ENCODE results near the gene ENTR1. TPM values are rescaled to one million over a fixed set of nuclear protein-coding genes. Genes with fewer than 3 reads are reported as not detected.

Gene ENTR1
- total RNA-seq, 1 donor, result 36.3 TPM

DNA sequence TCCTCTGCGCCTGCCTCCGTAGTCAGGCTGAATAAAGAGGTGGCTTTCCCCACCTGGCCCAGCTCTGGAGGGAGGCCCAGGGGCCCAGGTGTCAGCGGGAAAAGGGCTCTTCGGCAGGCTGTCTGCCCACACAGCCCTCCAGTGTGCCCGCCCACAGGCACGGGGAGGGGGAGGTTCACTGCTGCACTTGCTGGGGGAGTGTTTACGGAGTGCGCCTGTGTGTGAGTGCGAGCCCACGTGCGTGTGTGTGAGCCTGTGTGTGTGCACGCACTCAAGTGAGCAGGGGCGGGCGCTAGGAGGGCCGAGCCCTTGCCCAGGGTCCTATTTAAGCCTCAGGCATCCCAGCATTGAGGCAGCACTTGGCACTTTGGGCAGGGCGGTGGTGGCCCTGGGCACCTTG, 57.7 kb downstream of the ENTR1 start:
- DNase-seq (ENCODE audit: low read depth), result no peak
- TF ChIP-seq CTCF (IDR thresholded peaks at IDR 0.05; ENCODE audit: insufficient read depth, low read length), result no peak
- no peak overlapping the region for H3K4me3 ChIP-seq (ENCODE audit: low read depth, low read length)

Other genes starting within 250 kb of the ENTR1 start
- not detected in 2 replicates for gene LHX3, start 205.5 kb downstream of the ENTR1 start, total RNA-seq (ENCODE audit: low replicate concordance)
- gene QSOX2, start 164.8 kb downstream of the ENTR1 start, total RNA-seq (ENCODE audit: low replicate concordance), result 7.1 and 9.2 TPM in 2 replicates
- under 0.01 TPM in 1 of 2 replicates, not detected in the other for gene CCDC187, start 106.5 kb downstream of the ENTR1 start, total RNA-seq (ENCODE audit: low replicate concordance)
- 25.9 and 48.5 TPM in 2 replicates for gene GPSM1, start 83.1 kb downstream of the ENTR1 start, total RNA-seq (ENCODE audit: low replicate concordance)
- 5.2 and 6.1 TPM in 2 replicates for gene DNLZ, start 46.9 kb downstream of the ENTR1 start, total RNA-seq (ENCODE audit: low replicate concordance)
- gene CARD9, start 36.9 kb downstream of the ENTR1 start, total RNA-seq (ENCODE audit: low replicate concordance), result 1.1 and 1.4 TPM in 2 replicates
- gene SNAPC4, start 10.4 kb downstream of the ENTR1 start, total RNA-seq (ENCODE audit: low replicate concordance), result 12.1 and 17.7 TPM in 2 replicates
- gene PMPCA, start within 50 bp of the ENTR1 start, total RNA-seq (ENCODE audit: low replicate concordance), result 36.7 and 48.4 TPM in 2 replicates
- 11.9 and 12.5 TPM in 2 replicates for gene INPP5E, start 29.2 kb upstream of the ENTR1 start, total RNA-seq (ENCODE audit: low replicate concordance)
- gene SEC16A, start 72.4 kb upstream of the ENTR1 start, total RNA-seq (ENCODE audit: low replicate concordance), result 23.8 and 39.4 TPM in 2 replicates
- gene NOTCH1, start 135.4 kb upstream of the ENTR1 start, total RNA-seq (ENCODE audit: low replicate concordance), result 8.8 and 8.9 TPM in 2 replicates

All from fibroblast of the aortic adventitia (primary cell).